GM12872 (cell line): ENCODE measurements around the gene STMN1.

Experiments used
- CTCF ChIP-seq: IDR thresholded peaks from 3 replicates; pipeline ENCODE4 v1.5.1; 2011; ENCODE audit warnings: low read depth, mild to moderate bottlenecking, low read length, moderate library complexity; ENCODE audit not compliant: insufficient read depth

Gene STMN1

DNA sequence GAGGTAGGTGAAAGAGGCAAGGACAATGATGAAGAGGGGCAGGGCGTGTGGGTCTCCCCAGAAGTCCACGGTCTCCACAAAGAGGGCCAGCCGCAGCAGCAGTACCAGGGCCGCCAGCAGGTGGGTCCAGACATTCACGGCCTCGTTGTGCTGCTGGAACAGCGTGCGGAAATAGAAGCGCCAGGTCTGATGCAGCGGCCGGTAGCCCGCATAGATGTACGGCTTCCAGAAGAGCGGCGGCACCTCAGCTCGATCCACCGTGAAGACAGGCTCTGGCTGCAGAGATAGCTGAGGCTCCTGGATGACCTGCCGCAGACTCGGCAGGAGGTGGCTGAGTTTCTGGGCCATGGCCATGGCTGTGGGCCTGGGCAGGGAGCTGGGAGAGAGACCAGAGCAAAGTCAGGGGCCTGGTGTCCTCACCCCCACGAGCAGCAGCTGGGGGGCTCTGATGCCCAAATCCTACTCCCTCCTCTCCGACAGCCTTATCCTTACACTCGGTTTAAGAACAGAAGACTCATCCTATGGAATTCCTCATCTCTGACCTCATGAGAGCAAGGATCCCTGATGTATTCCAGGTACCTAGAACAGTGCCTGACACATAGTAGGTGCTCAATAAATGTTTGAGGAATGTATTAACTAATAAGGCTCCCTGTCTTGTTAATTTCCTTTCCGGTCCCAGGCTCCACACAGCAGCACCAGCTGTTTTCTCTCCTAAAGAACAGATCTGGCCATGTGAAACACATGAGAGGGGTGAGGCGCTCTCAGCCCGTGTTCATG, 42.5 kb downstream of the STMN1 start:
- no peak for TF ChIP-seq CTCF

DNA sequence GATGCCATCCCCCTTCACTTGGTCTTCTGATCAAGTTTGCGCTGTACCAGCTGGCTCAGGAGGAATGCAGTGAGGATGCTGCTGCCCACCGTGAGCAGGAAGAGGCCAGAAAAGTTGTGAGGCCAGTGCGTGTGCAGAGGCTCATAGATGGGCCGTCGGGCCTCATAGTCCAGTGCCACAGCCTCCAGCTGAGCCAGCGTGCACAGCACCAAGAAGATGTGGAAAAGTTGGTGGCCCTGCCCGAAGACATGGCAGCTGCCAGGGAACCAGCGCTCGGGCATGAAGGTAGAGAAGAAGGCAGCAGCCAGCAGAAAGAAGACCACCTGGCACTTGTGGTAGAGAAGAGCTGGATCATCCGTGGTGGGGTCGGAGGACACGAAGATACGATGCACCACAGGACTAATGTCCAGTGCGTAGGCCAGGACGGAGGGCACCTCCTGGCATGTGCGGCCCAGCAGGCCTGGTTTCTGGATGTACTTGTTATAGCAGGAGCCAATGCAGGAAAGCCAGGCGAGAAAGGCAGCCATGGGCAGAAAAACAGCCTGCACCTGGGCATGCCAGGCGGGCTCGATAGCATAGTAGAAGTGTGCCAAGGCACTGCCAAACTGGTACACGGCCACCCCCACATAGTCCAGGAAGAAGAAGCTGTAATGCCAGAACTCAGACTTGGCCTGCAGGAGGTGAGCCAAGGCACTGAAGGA, 43.3 kb downstream of the STMN1 start:
- TF ChIP-seq CTCF: no peak

GRCh38 chr1:25861316-25862286, 44.6 kb downstream of the STMN1 start:
- no peak for TF ChIP-seq CTCF

DNA sequence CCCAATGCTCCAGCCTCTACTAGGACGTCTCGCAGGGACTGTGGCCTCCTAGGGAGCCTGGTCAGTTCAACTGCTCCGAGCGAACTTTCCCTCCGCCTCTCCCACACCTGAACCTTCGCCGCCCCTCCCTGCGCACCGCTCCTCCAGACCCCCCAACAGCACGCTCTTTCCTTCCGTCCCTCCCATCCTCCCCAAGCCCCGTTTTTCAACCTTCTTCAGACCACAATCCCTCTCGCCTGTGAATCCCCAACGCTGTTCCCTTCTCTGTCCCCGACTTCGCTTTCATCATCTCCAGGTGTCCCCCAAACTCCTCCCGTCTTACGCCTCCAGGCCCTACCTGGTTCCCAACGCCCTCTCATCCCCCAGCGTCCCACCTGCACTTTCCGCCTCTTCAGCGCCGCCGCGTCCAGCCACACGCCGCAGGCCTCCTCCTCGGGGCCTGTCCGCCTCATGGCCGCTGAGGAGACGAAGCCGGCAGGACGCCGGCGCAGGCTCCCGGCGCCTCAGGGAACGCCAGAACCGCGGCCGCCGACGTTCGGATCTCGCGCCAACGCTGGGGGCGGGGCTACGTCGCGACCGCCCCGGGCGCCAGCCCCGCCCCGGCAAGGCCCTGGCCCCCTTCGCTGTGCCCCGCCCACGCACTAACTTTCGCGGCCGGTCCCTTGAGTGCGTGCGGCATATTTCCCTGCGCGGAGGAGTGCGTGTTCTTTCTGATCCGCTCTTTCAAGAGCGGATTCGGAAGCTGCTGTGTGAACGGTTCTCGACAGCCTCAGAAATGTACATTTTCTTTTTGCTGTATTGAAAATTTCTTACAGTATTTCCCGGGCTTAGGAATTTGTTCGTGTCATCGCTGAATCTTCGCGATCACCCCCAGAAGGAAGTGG, 47.1 kb downstream of the STMN1 start, which contains the start of gene AUNIP:
Gene AUNIP, minus strand, starts transcription at position 552 of the 884 bp plus-strand sequence. Its CDS starts 100 bp downstream, at position 452.
- no peak for TF ChIP-seq CTCF

DNA sequence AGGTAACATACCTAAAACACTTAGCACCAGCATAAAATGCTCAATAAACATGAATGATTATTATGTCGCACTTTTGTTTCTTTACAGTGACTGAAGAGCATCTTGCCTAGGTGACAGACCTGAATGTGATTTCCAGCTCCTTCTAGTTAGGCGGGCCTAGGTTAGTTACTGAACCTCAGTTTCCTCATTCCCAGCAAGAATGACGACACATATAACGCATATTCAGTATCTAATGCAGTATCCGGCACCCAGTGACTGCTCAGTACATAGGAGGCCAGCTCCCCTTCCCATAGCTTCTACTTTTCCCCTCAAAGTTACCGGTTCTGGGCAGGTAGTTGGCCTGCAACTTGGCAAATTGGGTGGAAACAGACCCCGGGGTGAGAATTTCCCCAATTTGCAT, 47.7 kb downstream of the STMN1 start:
- no peak for TF ChIP-seq CTCF

DNA sequence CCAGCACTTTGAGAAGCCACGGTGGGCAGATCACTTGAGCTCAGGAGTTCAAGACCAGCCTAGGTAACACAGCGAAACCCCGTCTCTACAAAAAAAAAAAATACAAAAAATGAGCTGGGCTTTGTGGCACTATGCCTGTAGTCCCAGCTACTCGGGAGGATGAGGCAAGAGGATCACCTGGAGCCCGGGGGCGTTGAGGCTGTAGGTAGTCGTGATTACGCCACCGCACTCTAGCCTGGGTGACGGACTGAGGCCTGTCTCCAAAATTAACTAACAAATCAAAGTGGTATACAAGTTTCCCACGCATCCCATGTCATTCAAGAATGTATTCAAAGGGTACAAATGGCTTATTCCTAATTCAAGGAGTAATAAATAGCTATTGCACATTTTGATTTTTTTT, 49.4 kb downstream of the STMN1 start:
- no peak for TF ChIP-seq CTCF
